MM.1S (cell line): ENCODE data around the gene RGS6.

Experiments used
- DNase-seq: peaks from one replicate; pipeline ENCODE4 v3.0.0-alpha.2; 2015
- H2AFZ ChIP-seq: fragments of 300-600 bp; sonication (generic); 2 replicates; pipeline ENCODE4 v1.6.0; 2016; ENCODE audit warnings: antibody characterized with exemption, low read length
- H3F3A ChIP-seq: fragments of 300-600 bp; sonication (generic); 2 replicates; pipeline ENCODE4 v1.6.1; 2016; ENCODE audit warnings: mild to moderate bottlenecking, antibody characterized with exemption, low read length, moderate library complexity, mixed read lengths; ENCODE audit not compliant: insufficient read depth
- H3K27ac ChIP-seq: fragments of 300-600 bp; sonication (generic); 2 replicates; pipeline ENCODE4 v1.5.1; 2016; ENCODE audit warnings: mild to moderate bottlenecking, low read length
- H3K27me3 ChIP-seq: fragments of 300-600 bp; sonication (generic); replicated peaks from 2 replicates; pipeline ENCODE4 v1.6.0; 2016; ENCODE audit warnings: low read length; ENCODE audit not compliant: insufficient read depth
- H3K36me3 ChIP-seq: fragments of 300-600 bp; sonication (generic); replicated peaks from 2 replicates; pipeline ENCODE4 v1.6.1; 2016; ENCODE audit warnings: mild to moderate bottlenecking, low read length, mixed read lengths; ENCODE audit not compliant: insufficient read depth
- H3K4me1 ChIP-seq: fragments of 300-600 bp; sonication (generic); 2 replicates; pipeline ENCODE4 v1.6.1; 2016; ENCODE audit warnings: low read length, mixed read lengths
- H3K4me2 ChIP-seq: fragments of 300-600 bp; sonication (generic); 2 replicates; pipeline ENCODE4 v1.6.0; 2016; ENCODE audit warnings: low read depth, low read length
- H3K4me3 ChIP-seq: fragments of 300-600 bp; sonication (generic); 2 replicates; pipeline ENCODE4 v1.5.1; 2016; ENCODE audit warnings: low read length, mixed read lengths
- H3K79me2 ChIP-seq: fragments of 300-600 bp; sonication (generic); 2 replicates; pipeline ENCODE4 v1.6.1; 2016; ENCODE audit warnings: mixed run types, low read length, mixed read lengths
- H3K9ac ChIP-seq: fragments of 300-600 bp; sonication (generic); 2 replicates; pipeline ENCODE4 v1.6.1; 2016; ENCODE audit warnings: low read length, mixed read lengths
- H3K9me2 ChIP-seq: fragments of 300-600 bp; sonication (generic); replicated peaks from 2 replicates; pipeline ENCODE4 v1.6.1; 2016; ENCODE audit warnings: mild to moderate bottlenecking, low read length, mixed read lengths; ENCODE audit not compliant: insufficient read depth
- H3K9me3 ChIP-seq: fragments of 300-600 bp; sonication (generic); replicated peaks from 2 replicates; pipeline ENCODE4 v1.6.1; 2016; ENCODE audit warnings: mild to moderate bottlenecking, low read length, mixed read lengths; ENCODE audit not compliant: insufficient read depth
- H4K20me1 ChIP-seq: fragments of 300-600 bp; sonication (generic); 2 replicates; pipeline ENCODE4 v1.6.1; 2016; ENCODE audit warnings: mild to moderate bottlenecking, low read length, moderate library complexity, mixed read lengths; ENCODE audit not compliant: insufficient read depth
- EZH2 ChIP-seq: fragments of 300-600 bp; sonication (generic); optimal IDR thresholded peaks from 2 replicates; pipeline ENCODE3; 2017; ENCODE audit warnings: low read depth, mild to moderate bottlenecking, antibody characterized with exemption, low read length, mixed read lengths
- EZH2phosphoT487 ChIP-seq: fragments of 300-600 bp; sonication (generic); IDR thresholded peaks from 2 replicates; pipeline ENCODE4 v1.6.1; 2018; ENCODE audit warnings: antibody characterized with exemption, low read length
- TF ChIP-seq, protein P1 (sequence below): fragments of 300-600 bp; sonication (generic); IDR thresholded peaks from 2 replicates; pipeline ENCODE4 v1.5.1; 2016; ENCODE audit warnings: antibody characterized with exemption, low read length, mixed read lengths

Gene RGS6

DNA sequence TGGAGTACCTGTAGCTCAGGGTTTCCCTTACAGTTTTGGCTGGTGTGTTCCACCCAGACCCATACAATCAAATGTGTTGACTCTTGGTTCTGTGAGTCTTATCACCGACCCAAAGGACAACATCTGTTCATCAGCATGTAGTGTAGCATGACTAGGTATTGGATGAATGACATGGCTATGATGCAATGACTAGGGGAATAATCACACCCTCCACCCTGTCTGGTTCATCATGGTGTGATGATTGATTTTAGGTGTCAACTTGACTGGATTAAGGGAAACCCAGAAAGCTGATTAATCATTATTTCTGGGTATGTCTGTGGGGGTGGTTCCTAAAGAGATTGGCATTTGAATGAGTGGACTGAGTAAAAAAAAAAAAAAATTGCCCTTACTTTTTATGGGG is 650.4 kb downstream of the RGS6 start:
- Histone ChIP-seq H2AFZ (no peak overlapping the region), H3K27me3 (no peaks in the 10 kb centered on the region), H3K4me3 (no peak overlapping the region), H4K20me1 (no peaks in the 10 kb centered on the region), H3F3A (no peaks in the 10 kb centered on the region), H3K9me2 (no peaks in the 10 kb centered on the region), H3K9ac (no peak overlapping the region), H3K4me2 (no peak overlapping the region), H3K27ac (no peak overlapping the region), H3K9me3 (no peaks in the 10 kb centered on the region), H3K79me2 (no peaks in the 10 kb centered on the region), H3K36me3 (no peaks in the 10 kb centered on the region), H3K4me1 (no peaks in the 10 kb centered on the region)
- DNase-seq, result no peak
- TF ChIP-seq, protein P1, sequence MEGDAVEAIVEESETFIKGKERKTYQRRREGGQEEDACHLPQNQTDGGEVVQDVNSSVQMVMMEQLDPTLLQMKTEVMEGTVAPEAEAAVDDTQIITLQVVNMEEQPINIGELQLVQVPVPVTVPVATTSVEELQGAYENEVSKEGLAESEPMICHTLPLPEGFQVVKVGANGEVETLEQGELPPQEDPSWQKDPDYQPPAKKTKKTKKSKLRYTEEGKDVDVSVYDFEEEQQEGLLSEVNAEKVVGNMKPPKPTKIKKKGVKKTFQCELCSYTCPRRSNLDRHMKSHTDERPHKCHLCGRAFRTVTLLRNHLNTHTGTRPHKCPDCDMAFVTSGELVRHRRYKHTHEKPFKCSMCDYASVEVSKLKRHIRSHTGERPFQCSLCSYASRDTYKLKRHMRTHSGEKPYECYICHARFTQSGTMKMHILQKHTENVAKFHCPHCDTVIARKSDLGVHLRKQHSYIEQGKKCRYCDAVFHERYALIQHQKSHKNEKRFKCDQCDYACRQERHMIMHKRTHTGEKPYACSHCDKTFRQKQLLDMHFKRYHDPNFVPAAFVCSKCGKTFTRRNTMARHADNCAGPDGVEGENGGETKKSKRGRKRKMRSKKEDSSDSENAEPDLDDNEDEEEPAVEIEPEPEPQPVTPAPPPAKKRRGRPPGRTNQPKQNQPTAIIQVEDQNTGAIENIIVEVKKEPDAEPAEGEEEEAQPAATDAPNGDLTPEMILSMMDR, result no peak
- no peak for TF ChIP-seq EZH2phosphoT487

DNA sequence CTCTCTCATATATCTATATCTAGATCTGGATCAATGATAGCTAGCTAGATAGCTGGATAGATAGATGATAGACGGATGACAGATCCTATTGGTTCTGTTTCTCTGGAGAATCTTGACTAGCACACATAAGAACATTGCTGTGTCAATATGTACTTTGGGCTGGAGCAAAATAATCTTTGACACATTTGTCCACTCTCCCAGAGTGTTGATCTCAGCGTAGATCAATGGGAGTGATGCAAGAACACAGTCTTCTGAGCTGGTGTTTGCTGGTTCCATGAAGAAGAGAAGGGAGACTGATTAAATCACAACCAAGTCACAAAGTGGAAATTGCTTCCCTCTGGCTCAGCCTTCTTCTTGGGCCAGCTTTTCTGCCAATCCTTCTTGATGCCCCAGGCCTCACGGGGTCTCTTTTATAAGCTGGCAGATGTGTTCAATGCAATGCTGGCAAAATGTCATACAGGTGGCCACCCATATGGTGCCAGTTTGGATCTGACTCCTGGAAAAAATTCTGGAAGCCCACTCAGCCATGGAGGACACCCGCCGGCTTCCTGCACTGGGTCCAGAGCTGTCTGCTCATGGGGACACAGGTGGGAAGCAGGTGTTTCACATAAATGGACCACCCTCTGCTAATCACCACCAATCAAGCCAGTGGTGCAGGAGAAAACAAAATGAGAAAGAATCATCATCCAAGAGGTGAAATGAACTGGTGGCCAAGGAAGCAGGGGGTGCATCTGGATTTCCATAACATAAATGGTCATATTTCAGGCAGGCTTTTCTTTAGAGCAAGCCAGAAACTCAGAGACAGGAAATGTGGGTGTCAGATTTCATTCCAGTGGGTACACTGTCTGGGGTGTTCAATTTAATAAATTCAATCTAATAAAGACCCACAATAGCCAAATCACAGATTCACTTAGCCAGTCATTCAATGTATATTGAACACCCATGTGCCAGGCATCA is 651.4 kb downstream of the RGS6 start:
- Histone ChIP-seq H3K79me2 (no peaks in the 10 kb centered on the region), H4K20me1 (no peaks in the 10 kb centered on the region), H3K9me3 (no peaks in the 10 kb centered on the region), H3K27ac (no peak overlapping the region), H3K4me3 (no peak overlapping the region), H2AFZ (no peak overlapping the region), H3K9ac (no peak overlapping the region), H3K4me2 (no peak overlapping the region), H3K27me3 (no peaks in the 10 kb centered on the region), H3K4me1 (no peaks in the 10 kb centered on the region), H3K36me3 (no peaks in the 10 kb centered on the region), H3K9me2 (no peaks in the 10 kb centered on the region), H3F3A (no peaks in the 10 kb centered on the region)
- TF ChIP-seq EZH2phosphoT487, result no peak
- no peak for TF ChIP-seq EZH2
- TF ChIP-seq, protein P1, result no peak
- DNase-seq, result no peak

DNA sequence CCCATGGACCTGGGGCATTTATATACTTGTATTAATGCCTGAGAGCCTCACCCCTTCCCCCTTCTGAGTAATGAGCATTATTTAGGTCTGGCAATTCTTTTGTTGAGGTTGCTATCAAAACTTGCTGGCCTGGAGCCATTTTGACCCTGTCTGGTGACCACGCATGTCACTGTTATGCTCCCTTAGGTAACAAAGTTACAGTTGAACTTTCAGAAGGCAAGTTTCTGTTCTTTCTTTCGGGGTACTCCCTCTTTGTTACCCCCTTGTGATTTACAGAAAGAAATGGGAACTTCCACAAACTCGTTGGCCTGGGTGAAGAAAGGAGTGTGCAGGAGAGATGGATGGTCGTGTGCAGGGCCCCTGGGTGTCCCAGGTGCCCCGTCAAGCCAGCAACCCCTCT is 656.3 kb downstream of the RGS6 start:
- Histone ChIP-seq H3K27ac (no peak overlapping the region), H2AFZ (no peak overlapping the region), H3K9me2 (no peaks in the 10 kb centered on the region), H3K9me3 (no peaks in the 10 kb centered on the region), H3K79me2 (no peaks in the 10 kb centered on the region), H3K9ac (no peak overlapping the region), H3K36me3 (no peaks in the 10 kb centered on the region), H3K4me3 (no peak overlapping the region), H3K4me2 (no peak overlapping the region), H3F3A (no peaks in the 10 kb centered on the region), H3K27me3 (no peaks in the 10 kb centered on the region), H3K4me1 (no peaks in the 10 kb centered on the region), H4K20me1 (no peaks in the 10 kb centered on the region)
- no peak for DNase-seq
- no peak for TF ChIP-seq EZH2
- no peak for TF ChIP-seq EZH2phosphoT487
- TF ChIP-seq, protein P1, result no peak
